Bone marrow (tissue), 2 donors: Measurements from ENCODE around the gene GPC2.

Source experiments
- DNase-seq, 2 donors: peaks; one replicate each; lab custom pipeline; 2025; lab: John Stamatoyannopoulos, UW

The GPC2 gene

GRCh38 chr7:100122067-100122466 is 55.1 kb downstream of the GPC2 start:
- DNase-seq: no peak

DNA sequence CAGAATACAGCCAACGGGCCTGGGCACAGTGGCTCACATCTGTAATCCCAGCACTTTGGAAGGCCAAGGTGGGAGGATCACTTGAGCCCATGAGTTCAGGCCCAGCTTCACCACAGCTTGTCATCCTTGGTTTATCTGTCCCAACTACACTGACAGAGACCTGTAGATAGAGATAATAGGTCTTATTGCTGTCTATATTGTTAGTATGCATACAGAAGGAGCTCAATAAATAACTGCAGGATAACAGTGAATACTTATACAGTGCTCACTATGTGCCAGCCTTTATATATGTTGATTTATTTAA is 56.5 kb downstream of the GPC2 start:
- DNase-seq: no peak

DNA sequence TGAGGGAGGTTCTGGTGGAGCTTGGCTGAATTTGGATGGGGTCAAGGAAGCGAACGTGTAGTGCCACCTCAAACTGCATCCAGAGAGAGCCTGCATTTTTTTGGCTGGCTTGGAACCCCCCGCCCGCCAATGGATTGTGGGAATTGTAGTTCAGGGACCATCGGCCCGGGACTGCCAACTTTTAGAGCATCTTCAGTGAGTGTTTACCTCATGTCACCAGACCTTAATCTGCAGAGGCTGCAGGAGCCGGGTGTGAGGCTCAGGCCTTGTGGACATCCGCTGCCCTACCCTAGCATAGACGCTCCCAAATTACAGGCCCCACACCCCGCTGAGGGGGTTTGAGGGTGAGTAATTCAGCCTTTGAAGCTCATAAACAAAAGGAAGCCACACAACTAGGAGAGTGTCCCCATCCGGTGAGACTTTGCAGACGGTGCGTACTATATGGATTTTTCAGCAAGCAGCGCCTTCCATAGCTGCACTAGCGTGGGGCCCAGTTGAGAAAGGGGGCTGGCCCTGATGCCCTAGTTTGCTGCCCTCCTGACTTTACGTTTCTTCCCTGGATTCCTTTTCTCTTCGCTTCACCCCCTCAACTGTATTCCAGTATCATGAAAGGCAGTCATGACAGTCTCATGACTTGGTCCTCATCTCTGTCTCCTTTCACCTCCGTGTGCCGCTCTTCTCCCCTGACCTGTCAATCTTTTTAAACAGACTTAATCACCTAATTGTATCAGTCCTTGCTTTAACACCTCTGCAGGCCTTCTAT is 57.0 kb downstream of the GPC2 start:
- no peak for DNase-seq
